Urinary bladder (tissue), 4 donors: ENCODE data around the gene SGTA. TPM values are rescaled to one million over a fixed set of nuclear protein-coding genes. Genes with fewer than 3 reads are reported as not detected.

Source experiments
- DNase-seq: peaks from one replicate; pipeline ENCODE4 v3.0.0-alpha.2; 2015; ENCODE audit errors: extremely low spot score
- H3K27ac ChIP-seq: one replicate; pipeline ENCODE4 v1.5.1; 2013; ENCODE audit warnings: low read depth, mild to moderate bottlenecking, moderate library complexity
- H3K36me3 ChIP-seq: one replicate; pipeline ENCODE4 v1.6.1; 2013; ENCODE audit warnings: mild to moderate bottlenecking, moderate library complexity; ENCODE audit not compliant: insufficient read depth
- H3K4me1 ChIP-seq: one replicate; pipeline ENCODE4 v1.6.1; 2013; ENCODE audit warnings: mild to moderate bottlenecking, moderate library complexity; ENCODE audit not compliant: insufficient read depth
- H3K4me3 ChIP-seq: one replicate; pipeline ENCODE4 v1.5.1; 2013; ENCODE audit warnings: low read depth, low read length
- WGBS: extraction: QIAGEN DNeasy Blood & Tissue Kit; methylation state at CpG from one replicate; pipeline ENCODE4 v1.1.7; 2013; 5-methylcytosine and 5-hydroxymethylcytosine counted together
- polyA plus RNA-seq: library from polyadenylated mRNA; stranded (reverse); fragments of 200-250 nt; gene quantifications from one replicate; pipeline ENCODE4 v1.2.3, GENCODE V29; 2013
- total RNA-seq: library from RNA; depleted of rRNA; stranded (reverse); fragments of >200 nt; gene quantifications from one replicate; pipeline ENCODE4 v1.2.3, GENCODE V29; 2014
- donor health status: healthy with polysubstance abuse.
- donor health status: healthy.

Gene SGTA
- total and polyA plus RNA-seq, 2 donors: 17.6 to 65.5 TPM

DNA sequence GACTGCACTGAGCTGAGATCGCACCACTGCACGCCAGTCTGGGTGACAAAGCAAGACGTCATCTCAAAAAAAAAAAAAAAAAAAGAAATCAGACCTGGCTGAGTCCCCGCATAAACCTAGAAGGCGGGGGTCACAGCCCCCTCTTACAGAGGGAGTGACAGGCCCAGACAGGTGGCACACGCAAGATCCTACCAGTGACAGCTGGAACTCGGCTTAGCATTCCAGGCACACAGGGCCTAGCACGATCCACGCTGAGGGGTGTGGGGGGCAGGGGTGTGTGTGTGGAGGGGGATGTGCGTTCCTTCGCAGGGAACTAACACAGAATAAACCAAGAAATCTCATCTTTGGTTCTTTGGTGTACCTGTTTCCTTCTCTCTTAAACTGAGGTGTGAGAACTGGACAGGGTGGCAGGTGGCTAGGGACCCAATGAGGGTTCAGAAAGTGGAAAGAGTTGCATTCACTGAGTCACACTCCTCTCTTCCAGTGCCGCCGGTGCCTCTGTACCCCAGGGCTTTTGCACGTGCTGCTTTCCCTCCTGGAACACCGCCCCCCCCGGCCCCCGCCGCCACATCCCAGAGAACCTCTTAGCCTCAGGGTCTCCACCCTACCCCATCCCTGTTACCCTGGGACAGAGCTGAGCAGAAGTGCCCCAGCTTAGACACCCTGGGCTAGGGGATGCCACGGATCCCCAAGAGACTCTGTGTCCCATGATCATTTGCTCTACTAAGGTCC lies 5.0 kb downstream of the SGTA start:
- WGBS: 89% methylated on average over 19 of the region's 19 CpGs
- no peak overlapping the region for H3K4me3 ChIP-seq
- no peak for DNase-seq
- H3K4me1 ChIP-seq: no peaks in the 10 kb centered on the region
- H3K27ac ChIP-seq: no peak overlapping the region
- H3K36me3 ChIP-seq: peaks cover 2% of the 10 kb centered on the region

DNA sequence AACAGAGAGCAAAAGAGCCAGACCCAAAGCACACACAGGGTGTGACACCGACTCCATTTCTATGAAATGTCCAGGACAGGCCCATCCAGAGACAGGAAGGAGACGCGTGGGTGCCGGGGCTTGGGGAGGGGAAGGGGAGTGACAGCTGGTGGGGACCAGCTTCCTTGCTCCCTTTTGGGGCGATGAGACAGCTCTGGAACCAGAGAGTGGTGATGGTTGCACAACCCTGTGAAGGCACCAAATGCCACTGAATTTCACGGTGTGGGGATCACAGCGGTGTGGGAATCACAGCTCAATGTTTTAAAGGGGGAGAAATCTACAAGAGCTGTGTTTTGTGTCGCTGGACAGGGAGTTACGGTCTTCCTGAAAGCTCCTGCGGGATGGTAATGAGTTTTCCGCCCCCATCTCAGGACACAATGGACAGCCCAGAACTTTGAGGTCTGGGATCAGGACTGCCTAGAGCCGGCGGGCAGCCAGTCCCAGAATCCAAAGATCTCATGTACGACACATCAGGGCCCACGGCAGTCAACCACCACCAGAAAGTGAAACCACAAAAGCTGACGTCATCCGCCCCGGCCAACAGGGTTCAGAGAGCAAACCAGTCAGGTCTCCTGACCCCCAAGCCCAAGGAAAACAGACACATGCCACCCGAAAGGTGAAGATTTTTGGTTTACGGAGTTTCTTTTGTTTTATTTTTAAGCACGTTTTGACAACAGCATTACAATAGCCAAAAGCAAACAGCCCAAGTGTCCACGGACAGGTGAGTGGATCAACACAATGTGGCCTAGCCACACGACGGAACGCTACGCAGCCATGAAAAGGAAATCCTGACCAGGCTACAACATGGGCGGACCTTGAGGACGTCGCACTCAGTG lies 7.3 kb downstream of the SGTA start:
- no peak overlapping the region for H3K27ac ChIP-seq

DNA sequence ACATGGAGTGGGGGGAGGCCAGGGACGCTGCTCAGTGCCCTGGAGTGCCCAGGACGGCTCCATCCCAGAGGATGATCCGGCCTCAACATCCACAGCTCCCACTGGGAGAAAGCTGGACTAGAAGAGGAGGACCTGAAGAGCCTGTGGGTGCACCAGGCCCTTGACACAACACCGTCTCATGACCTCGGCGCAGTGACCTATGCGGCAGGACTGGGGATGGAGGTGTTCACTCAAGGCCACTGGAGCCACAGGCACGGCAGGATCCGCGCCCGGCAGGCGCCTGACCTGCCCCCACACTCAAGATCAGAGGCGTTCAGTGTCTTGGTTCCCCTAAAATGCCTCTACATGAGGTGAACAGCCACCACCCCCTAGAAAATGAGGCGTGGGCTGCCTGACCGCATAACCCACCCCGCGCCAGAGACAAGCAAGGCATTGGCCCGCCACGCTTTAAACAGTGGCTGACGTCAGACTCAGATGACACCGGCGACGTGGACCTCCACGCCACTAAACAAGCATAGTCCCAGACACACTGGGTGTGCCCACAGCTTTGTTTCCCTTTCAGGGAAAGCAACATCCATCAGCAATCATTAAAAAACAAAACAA lies 8.0 kb downstream of the SGTA start:
- DNase-seq: no peak
- WGBS: 90% methylated on average over 24 of the region's 24 CpGs
- H3K36me3 ChIP-seq: peaks cover 2% of the 10 kb centered on the region
- no peak overlapping the region for H3K27ac ChIP-seq
- H3K4me1 ChIP-seq: no peaks in the 10 kb centered on the region
- H3K4me3 ChIP-seq: no peak overlapping the region

More for the DNA sequence above, 7.3 kb downstream of the SGTA start:
- WGBS: 79% methylated on average over 29 of the region's 29 CpGs
- no peak overlapping the region for H3K4me3 ChIP-seq
- DNase-seq: no peak
- no peaks in the 10 kb centered on the region for H3K4me1 ChIP-seq
- H3K36me3 ChIP-seq: peaks cover 2% of the 10 kb centered on the region

DNA sequence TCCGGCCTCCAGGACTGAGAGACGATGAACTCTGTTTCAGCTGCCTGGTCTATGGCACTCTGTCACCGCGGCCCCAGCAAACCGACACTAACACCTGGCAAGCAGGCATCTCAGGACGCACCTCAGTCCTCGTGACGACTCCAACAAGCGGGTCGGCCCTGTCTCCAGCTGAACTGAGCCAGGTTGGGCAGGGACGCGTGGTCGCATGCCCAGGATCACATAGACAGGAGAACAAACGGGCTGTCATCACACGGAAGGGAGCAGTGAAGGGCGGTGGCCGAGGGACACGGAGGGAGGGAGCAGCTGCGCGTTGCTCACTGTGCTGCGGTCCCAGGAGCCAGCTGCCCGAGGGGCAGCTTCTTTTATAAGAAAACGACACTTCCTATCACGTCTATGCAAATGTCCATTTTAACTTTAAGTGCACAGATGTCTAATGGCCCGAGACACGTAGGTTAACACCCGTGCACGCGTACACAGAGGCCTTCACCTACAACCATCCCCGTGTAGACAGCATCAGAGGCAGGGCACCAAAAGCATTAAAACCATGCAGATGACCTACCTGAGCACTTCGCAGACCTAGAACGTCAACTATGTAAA lies 8.9 kb downstream of the SGTA start:
- Histone ChIP-seq H3K4me1 (no peaks in the 10 kb centered on the region), H3K4me3 (no peak overlapping the region), H3K36me3 (peaks cover 1% of the 10 kb centered on the region), H3K27ac (no peak overlapping the region)
- 90% methylated on average over 32 of the region's 32 CpGs for WGBS
- DNase-seq: no peak

DNA sequence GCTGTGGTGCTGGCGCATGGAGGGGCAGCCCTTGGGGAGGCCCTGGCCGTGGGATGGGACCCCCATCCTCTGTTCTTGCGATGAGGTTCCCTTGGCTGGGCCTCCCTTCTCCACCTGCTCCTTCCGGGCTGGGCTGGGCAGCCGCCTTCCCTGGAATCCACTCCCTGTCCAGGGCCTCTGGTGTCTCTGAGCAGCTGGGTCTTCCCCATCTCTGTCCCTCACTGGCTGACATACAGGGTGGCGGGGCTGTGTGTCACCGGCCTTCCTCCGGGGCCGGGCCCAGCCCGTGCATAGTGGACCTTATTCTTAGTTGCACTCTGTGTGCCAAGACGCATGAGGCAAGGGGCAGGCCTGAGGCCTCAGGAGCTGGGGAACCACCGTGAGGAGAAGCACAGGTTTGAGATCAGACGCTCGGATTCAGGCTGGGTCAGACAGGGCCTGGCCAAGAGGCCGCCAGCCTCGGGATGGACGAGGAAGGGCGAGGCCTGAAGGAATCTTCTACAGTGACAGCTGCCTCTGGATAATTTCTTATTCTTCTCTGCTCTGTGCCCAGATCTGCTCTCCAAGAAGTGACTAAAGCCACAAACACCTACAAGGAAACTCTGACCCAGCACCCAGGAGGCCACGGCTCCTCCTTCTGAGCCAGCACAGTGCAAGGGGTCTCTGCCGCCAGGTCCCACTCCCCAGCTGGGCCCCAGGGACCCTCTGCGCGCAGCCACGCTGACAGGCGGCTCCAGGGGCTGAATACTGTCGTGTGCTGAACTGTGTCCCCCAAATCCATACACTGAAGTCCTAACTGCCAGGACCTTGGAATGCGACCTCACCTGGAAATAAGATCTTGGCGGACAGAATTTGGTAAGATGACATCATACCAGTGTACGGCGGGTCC lies 11.0 kb downstream of the SGTA start:
- Histone ChIP-seq H3K4me3 (no peak overlapping the region), H3K36me3 (no peaks in the 10 kb centered on the region), H3K27ac (no peak overlapping the region), H3K4me1 (no peaks in the 10 kb centered on the region)
- DNase-seq: no peak
- WGBS: 69% methylated on average over 29 of the region's 29 CpGs

DNA sequence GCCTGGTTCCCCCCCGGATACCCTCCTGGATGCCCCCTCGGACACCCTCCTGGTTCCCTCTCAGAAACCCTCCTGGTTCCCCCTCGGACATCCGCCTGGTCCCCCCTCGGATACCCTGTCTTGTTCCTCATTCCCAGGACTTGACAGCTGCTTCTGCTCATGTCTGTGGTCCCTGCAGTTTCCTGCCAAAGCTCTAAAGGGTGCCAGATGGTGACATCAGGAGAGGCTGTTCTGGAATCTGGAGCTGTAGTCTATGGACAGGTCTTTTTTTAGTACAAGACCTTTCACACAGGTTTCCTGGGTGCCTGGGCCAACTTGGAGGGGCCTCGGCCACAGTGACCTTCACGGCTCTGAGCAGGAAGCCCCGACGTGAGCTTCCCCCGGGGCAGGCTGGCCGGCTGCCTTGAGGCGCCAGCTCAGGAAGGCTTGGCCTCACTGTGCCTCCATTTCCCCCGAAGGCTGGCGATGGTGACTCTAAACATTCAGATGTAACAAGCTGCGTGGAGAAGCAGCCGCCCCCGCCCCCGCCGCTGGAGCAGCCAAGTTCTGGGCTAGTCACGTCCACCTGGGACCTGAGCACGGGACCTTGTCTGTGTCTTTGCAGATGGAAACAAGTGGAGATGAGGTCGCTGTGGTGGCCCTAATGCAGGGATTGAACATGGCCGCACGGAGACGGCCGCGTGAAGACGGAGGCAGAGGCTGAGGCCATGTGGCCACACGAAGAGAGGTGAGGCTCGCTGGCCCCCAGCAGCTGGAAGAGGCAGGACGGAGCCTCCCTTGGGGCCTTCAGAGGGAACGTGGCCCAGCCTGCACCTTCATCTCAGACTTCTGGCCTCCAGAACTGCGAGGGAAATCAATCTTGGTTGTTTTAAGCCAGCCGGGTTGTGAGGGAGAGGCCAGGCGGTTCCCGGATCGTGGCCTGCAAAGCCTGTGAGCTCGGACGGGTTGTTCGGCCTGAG lies 12.7 kb downstream of the SGTA start:
- H3K36me3 ChIP-seq: no peaks in the 10 kb centered on the region
- no peaks in the 10 kb centered on the region for H3K4me1 ChIP-seq
- H3K27ac ChIP-seq: no peak overlapping the region
- H3K4me3 ChIP-seq: no peak overlapping the region
- DNase-seq: peak; percentile 18
- WGBS: 56% methylated on average over 40 of the region's 40 CpGs

DNA sequence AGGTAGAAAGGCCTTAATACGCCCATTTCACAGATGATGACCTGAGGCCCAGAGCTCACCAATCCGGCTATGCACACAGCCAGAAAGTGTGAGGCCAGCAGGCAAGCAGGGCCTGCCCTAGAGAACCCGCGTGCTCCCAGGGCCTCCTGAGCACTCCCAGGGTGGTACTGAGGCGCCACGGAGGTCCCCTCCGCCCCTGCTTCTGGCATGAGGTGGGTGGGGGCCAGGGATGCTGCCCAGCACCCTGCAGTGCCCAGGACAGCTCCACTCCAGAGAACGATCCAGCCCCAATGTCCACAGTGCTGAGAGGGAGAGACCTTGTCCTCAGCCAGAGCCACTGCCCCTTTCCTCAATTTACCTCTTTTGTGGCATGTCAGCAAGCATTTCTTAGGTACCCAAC lies 13.9 kb downstream of the SGTA start:
- H3K4me1 ChIP-seq: no peaks in the 10 kb centered on the region
- H3K27ac ChIP-seq: no peak overlapping the region
- 93% methylated on average over 8 of the region's 8 CpGs for WGBS
- H3K36me3 ChIP-seq: no peaks in the 10 kb centered on the region
- DNase-seq: no peak
- H3K4me3 ChIP-seq: no peak overlapping the region

DNA sequence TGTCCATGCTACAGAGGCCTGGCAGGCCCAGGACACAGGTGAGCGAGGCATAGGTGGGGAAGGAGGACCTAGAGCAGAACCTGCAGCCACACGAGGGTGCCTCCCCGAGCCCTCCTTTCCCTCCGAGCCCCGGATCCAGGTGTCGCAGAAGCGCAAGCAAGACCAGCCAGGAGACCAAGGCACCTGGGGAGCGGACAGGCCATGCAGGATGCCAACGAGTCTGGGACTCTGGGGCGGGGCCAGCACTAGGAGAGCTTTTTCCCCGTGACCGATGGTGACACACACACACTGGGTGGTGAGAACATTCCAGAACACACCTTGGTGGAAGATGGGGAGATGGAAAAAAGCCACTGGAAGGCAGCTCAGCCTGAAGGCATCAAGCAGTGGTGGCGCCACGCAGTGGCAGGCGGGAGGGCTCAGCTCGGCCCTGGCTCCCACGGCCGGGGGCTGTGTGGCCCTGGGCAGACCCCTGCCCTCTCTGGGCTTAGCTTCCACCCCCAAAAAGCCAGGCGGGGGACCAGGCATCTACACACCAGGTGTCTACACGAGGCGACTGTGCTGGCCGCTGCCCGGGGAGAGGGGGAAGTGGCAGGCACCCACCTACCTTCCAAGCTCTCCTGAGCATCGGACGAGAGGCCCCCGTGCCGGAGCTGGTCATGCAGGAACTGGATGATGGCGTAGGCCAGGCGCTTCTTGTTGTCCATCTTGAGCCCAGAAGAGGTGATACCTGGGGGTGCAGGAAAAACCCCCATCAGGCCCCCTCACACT lies 14.5 kb downstream of the SGTA start:
- no peak for DNase-seq
- H3K4me3 ChIP-seq: no peak overlapping the region
- peaks cover 1% of the 10 kb centered on the region for H3K36me3 ChIP-seq
- H3K4me1 ChIP-seq: no peaks in the 10 kb centered on the region
- no peak overlapping the region for H3K27ac ChIP-seq
- 93% methylated on average over 29 of the region's 29 CpGs for WGBS

DNA sequence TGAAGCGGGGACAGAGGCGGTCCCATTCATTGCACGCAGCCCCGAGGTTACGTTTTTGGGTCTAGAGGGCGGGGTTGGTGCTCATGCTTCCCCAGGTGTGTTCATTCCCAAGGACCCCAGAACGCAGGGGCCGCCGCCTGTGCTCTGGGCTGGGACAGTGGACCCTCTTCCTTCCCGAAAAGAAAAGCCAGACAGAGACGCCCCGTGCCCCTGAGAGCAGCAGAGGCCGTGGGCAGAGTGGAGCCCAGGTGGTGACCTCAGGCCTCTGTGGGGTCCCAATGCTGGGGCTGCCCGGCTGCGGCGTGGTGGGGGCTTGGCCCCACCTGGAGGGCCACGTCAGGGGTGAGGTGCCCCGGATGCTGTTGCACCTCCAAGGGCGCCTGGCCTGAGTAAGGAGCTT lies 15.4 kb downstream of the SGTA start:
- no peak overlapping the region for H3K4me3 ChIP-seq
- peaks cover 3% of the 10 kb centered on the region for H3K36me3 ChIP-seq
- 96% methylated on average over 19 of the region's 19 CpGs for WGBS
- DNase-seq: no peak
- no peaks in the 10 kb centered on the region for H3K4me1 ChIP-seq
- no peak overlapping the region for H3K27ac ChIP-seq

DNA sequence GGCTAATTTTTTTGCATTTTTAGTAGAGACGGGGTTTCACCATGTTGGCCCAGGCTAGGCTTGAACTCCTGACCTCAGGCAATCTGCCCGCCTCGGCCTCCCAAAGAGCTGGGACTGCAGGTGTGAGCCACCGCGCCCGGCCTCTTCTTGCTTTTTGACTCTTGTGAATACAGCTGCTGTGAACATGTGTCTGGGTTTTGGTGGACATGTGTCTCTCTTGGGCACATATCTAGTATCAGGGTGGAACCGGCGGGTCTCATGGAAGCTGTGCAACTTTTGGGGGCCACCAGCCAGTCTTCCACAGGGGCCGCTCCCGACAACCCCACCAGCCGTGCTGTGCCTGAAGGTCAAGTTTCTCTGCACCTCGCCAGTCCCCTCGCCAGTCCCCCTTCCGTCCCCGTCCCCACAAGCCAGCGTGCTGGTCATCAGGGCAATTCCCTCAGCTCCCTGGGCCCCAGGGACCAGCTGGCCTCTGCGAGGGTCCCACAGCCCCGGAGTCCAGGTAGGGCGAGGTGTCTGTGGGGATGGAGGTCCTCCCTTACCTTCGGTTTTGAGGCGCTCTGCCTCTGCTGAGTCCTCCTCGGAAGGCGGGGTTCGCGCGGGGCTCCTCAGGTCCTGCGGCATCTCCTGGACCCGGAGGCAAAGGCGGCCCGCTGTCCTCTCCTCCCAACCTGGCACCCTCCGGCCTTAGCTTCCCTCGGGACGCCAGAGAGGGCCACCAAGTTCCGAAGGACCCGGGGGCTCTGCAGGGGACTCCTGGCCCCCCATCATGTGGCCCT lies 16.3 kb downstream of the SGTA start:
- DNase-seq: no peak
- no peak overlapping the region for H3K4me3 ChIP-seq
- H3K36me3 ChIP-seq: peaks cover 3% of the 10 kb centered on the region
- WGBS: 95% methylated on average over 35 of the region's 35 CpGs
- H3K27ac ChIP-seq: no peak overlapping the region
- H3K4me1 ChIP-seq: no peaks in the 10 kb centered on the region

DNA sequence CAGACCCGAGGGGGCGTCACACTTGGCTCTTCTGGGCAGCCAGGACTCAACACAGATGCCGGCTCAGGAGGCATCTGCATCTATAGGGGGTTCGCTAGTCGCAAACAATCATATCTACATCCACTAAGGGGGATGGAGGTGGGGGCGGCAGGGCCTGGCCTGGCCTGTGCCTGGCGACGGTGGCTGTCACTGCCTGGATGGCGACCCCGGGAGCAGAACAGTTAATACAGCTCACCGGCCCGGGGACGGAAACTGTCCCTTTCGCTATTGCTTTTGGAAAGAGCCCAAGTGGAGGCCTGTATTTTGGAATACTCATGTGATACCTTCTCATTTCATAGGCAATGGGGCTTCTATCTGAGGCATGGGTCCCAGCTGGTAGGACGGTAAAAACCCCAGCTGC lies 17.7 kb downstream of the SGTA start:
- H3K4me1 ChIP-seq: no peaks in the 10 kb centered on the region
- H3K36me3 ChIP-seq: peaks cover 9% of the 10 kb centered on the region
- 89% methylated on average over 15 of the region's 15 CpGs for WGBS
- no peak overlapping the region for H3K4me3 ChIP-seq
- no peak overlapping the region for H3K27ac ChIP-seq
- DNase-seq: no peak
